Small intestine (tissue), 7 donors: ENCODE measurements around the gene RBMS1. TPM values are rescaled to one million over a fixed set of nuclear protein-coding genes. Genes with fewer than 3 reads are reported as not detected.

ENCODE experiments used
- DNase-seq, 2 donors: peaks; one replicate each; pipeline versions ENCODE4 v3.0.0 to v3.0.0-alpha.2; 2013
- FAIRE-seq: peaks from 2 replicates; lab custom pipeline; 2012; peaks lifted over from hg19 to GRCh38; lab: Jason Lieb, UNC
- H3K27ac ChIP-seq, 3 donors: one replicate each; pipeline ENCODE4 v1.5.1; 2013; ENCODE audit warnings: low read length in 2 of 3, mild to moderate bottlenecking in 2 of 3, control low read depth in 1 of 3, inconsistent platforms in 1 of 3, low read depth in 1 of 3, moderate library complexity in 1 of 3
- H3K27me3 ChIP-seq, 3 donors: one replicate each; pipeline ENCODE4 v1.6.1; 2013; ENCODE audit warnings: low read length in 3 of 3, inconsistent platforms in 1 of 3; ENCODE audit not compliant: control insufficient read depth in 3 of 3, insufficient read depth in 3 of 3
- H3K36me3 ChIP-seq, 3 donors: one replicate each; pipeline ENCODE4 v1.6.1; 2013; ENCODE audit warnings: low read length in 3 of 3, inconsistent platforms in 1 of 3, low read depth in 1 of 3, mild to moderate bottlenecking in 1 of 3, moderate library complexity in 1 of 3; ENCODE audit not compliant: control insufficient read depth in 3 of 3, insufficient read depth in 2 of 3
- H3K4me1 ChIP-seq, 3 donors: one replicate each; pipeline ENCODE4 v1.6.1; 2013; ENCODE audit warnings: low read length in 2 of 3, inconsistent platforms in 1 of 3, low read depth in 1 of 3, mild to moderate bottlenecking in 1 of 3, moderate library complexity in 1 of 3; ENCODE audit not compliant: control insufficient read depth in 3 of 3, insufficient read depth in 2 of 3
- H3K4me3 ChIP-seq, 3 donors: one replicate each; pipeline ENCODE4 v1.5.1; 2013; ENCODE audit warnings: low read length in 3 of 3, control low read depth in 1 of 3, inconsistent platforms in 1 of 3, low read depth in 1 of 3, mild to moderate bottlenecking in 1 of 3, moderate library complexity in 1 of 3
- H3K9me3 ChIP-seq, 2 donors: one replicate each; pipeline ENCODE4 v1.6.1; 2013; ENCODE audit warnings: low read depth in 1 of 2, low read length in 1 of 2; ENCODE audit not compliant: control insufficient read depth in 2 of 2, insufficient read depth in 1 of 2
- WGBS, 3 donors: extraction: QIAGEN DNeasy Blood & Tissue Kit; methylation state at CpG; one replicate each; pipeline ENCODE4 v1.1.7; 2013; 5-methylcytosine and 5-hydroxymethylcytosine counted together
- polyA plus RNA-seq, 4 donors: library from polyadenylated mRNA; stranded (reverse) in 3 of 4; unstranded in 1 of 4; fragments of 200-250 nt in 3 of 4; fragments of 120-200 nt in 1 of 4; gene quantifications; one replicate each; pipeline versions ENCODE4 v1.2.1 to v1.2.3, GENCODE V29; 2013
- donor health status: healthy with polysubstance abuse.
- donor health status: control.
- donor health status: control.
- donor health status: Bipolar disorder and iron deficiency.
- donor health status: healthy.

Gene RBMS1
- polyA plus RNA-seq, 4 donors = 2.0 to 21.4 (median 10.1) TPM

- H3K9me3 ChIP-seq = no peaks in the 10 kb centered on the region
- H3K27ac ChIP-seq = no peak overlapping the region
- H3K4me3 ChIP-seq = no peak overlapping the region
- H3K36me3 ChIP-seq = no peaks in the 10 kb centered on the region
- WGBS, 3 donors = 69 to 84% (median 77%) methylated on average over 2 of the region's 2 CpGs
- FAIRE-seq (no peak), DNase-seq (no peak)
- H3K27me3 ChIP-seq = no peaks in the 10 kb centered on the region
- peaks cover 0 to 4% (median 4%) of the 10 kb centered on the region in 3 donors for H3K4me1 ChIP-seq
Observed at GRCh38 chr2:160333324-160334027, 160.1 kb downstream of the RBMS1 start.

- 52 to 70% (median 68%) methylated on average over 2 of the region's 2 CpGs for WGBS, 3 donors
- DNase-seq (peak in 1 of 2 donors; percentile 19), FAIRE-seq (no peak)
- no peaks in the 10 kb centered on the region for H3K9me3 ChIP-seq
- H3K4me3 ChIP-seq = no peak overlapping the region
- no peaks in the 10 kb centered on the region for H3K36me3 ChIP-seq
- H3K27ac ChIP-seq = no peak overlapping the region
- H3K4me1 ChIP-seq = peaks cover 0 to 5% (median 4%) of the 10 kb centered on the region in 3 donors
- H3K27me3 ChIP-seq = no peaks in the 10 kb centered on the region
Observed at GRCh38 chr2:160332318-160332717, 161.3 kb downstream of the RBMS1 start.

GRCh38 chr2:160331258-160332025 is 162.2 kb downstream of the RBMS1 start:
- peaks cover 0 to 5% (median 4%) of the 10 kb centered on the region in 3 donors for H3K4me1 ChIP-seq
- no peak overlapping the region for H3K4me3 ChIP-seq
- no peaks in the 10 kb centered on the region for H3K27me3 ChIP-seq
- H3K27ac ChIP-seq = no peak overlapping the region
- DNase-seq (no peak), FAIRE-seq (no peak)
- H3K9me3 ChIP-seq = no peaks in the 10 kb centered on the region
- H3K36me3 ChIP-seq = no peaks in the 10 kb centered on the region
- WGBS, 3 donors = 64 to 74% (median 70%) methylated on average over 6 of the region's 6 CpGs

GRCh38 chr2:160328811-160329527 is 164.6 kb downstream of the RBMS1 start:
- 32 to 43% (median 43%) methylated on average over 9 of the region's 9 CpGs for WGBS, 3 donors
- H3K4me3 ChIP-seq = no peak overlapping the region
- no peaks in the 10 kb centered on the region for H3K9me3 ChIP-seq
- no peak overlapping the region for H3K27ac ChIP-seq
- H3K27me3 ChIP-seq = no peaks in the 10 kb centered on the region
- DNase-seq (peak; percentile 31 to 46), FAIRE-seq (no peak)
- H3K36me3 ChIP-seq = no peaks in the 10 kb centered on the region
- H3K4me1 ChIP-seq = peaks cover 0 to 8% (median 4%) of the 10 kb centered on the region in 3 donors

GRCh38 chr2:160326786-160327185 is 166.8 kb downstream of the RBMS1 start:
- no peak for DNase-seq
- H3K27ac ChIP-seq = no peak overlapping the region
- H3K36me3 ChIP-seq = no peaks in the 10 kb centered on the region
- H3K27me3 ChIP-seq = no peaks in the 10 kb centered on the region
- H3K4me1 ChIP-seq = peaks cover 0 to 12% (median 4%) of the 10 kb centered on the region in 3 donors
- FAIRE-seq = no peak
- no peaks in the 10 kb centered on the region for H3K9me3 ChIP-seq
- no peak overlapping the region for H3K4me3 ChIP-seq

GRCh38 chr2:160325418-160325817 is 168.2 kb downstream of the RBMS1 start:
- no peaks in the 10 kb centered on the region for H3K9me3 ChIP-seq
- peaks cover 0 to 16% (median 4%) of the 10 kb centered on the region in 3 donors for H3K4me1 ChIP-seq
- H3K4me3 ChIP-seq = no peak overlapping the region
- FAIRE-seq = no peak
- WGBS, 3 donors = 65 to 90% (median 89%) methylated on average over 2 of the region's 2 CpGs
- H3K27ac ChIP-seq = no peak overlapping the region
- no peaks in the 10 kb centered on the region for H3K36me3 ChIP-seq
- no peaks in the 10 kb centered on the region for H3K27me3 ChIP-seq
- DNase-seq = no peak

- 80 to 84% (median 80%) methylated on average over 3 of the region's 3 CpGs for WGBS, 3 donors
Observed at GRCh38 chr2:160324917-160325316, 168.7 kb downstream of the RBMS1 start.

GRCh38 chr2:160324161-160324800 is 169.3 kb downstream of the RBMS1 start:
- Histone ChIP-seq H3K27me3 (no peaks in the 10 kb centered on the region), H3K27ac (no peak overlapping the region), H3K9me3 (no peaks in the 10 kb centered on the region), H3K4me1 (peaks cover 0 to 16% (median 4%) of the 10 kb centered on the region in 3 donors), H3K4me3 (no peak overlapping the region), H3K36me3 (no peaks in the 10 kb centered on the region)
- no peak for FAIRE-seq
- 39 to 59% (median 52%) methylated on average over 12 of the region's 12 CpGs for WGBS, 3 donors
- peak; percentile 54 to 65 for DNase-seq

More at GRCh38 chr2:160324917-160325316, 168.7 kb downstream of the RBMS1 start:
- FAIRE-seq (no peak), DNase-seq (no peak)
- peaks cover 0 to 16% (median 4%) of the 10 kb centered on the region in 3 donors for H3K4me1 ChIP-seq
- no peaks in the 10 kb centered on the region for H3K36me3 ChIP-seq
- H3K27me3 ChIP-seq = no peaks in the 10 kb centered on the region
- no peak overlapping the region for H3K4me3 ChIP-seq
- no peak overlapping the region for H3K27ac ChIP-seq
- H3K9me3 ChIP-seq = no peaks in the 10 kb centered on the region
